ENCODE data around the gene TRABD.

Gene TRABD

GRCh38 chr22:50173983-50174355, 11.7 kb upstream of the TRABD start:
- H3K9me2 ChIP-seq (replicated peaks; ENCODE audit: low read depth, low read length), result no peaks in the 10 kb centered on the region
- H4K20me1 ChIP-seq (ENCODE audit: insufficient read depth, low read length, poor library complexity, severe bottlenecking), result no peaks in the 10 kb centered on the region
- TF ChIP-seq EZH2phosphoT487 (IDR thresholded peaks at IDR 0.05; ENCODE audit: borderline replicate concordance), result no peak
- TF ChIP-seq CTCF (conservative IDR thresholded peaks at IDR 0.05; ENCODE audit: low read length), result no peak
- H3K4me2 ChIP-seq (ENCODE audit: low read depth, low read length, poor library complexity, severe bottlenecking), result no peak overlapping the region
- H3K9ac ChIP-seq (ENCODE audit: low read depth, low read length, poor library complexity, severe bottlenecking), result no peak overlapping the region
- no peak overlapping the region for H3K4me3 ChIP-seq (ENCODE audit: low read length, poor library complexity, severe bottlenecking)
- H3K27me3 ChIP-seq (ENCODE audit: insufficient read depth, low read length, poor library complexity, severe bottlenecking), result no peaks in the 10 kb centered on the region
- no peaks in the 10 kb centered on the region for H3K36me3 ChIP-seq (ENCODE audit: insufficient read depth, low read length)
- H2AFZ ChIP-seq (ENCODE audit: low read length), result no peak overlapping the region
- no peaks in the 10 kb centered on the region for H3K79me2 ChIP-seq (ENCODE audit: insufficient read depth, low read length)
- H3F3A ChIP-seq (ENCODE audit: low read depth), result no peaks in the 10 kb centered on the region
- H3K4me1 ChIP-seq (ENCODE audit: insufficient read depth, low read length, poor library complexity, severe bottlenecking), result no peaks in the 10 kb centered on the region
- H3K9me3 ChIP-seq (ENCODE audit: insufficient read depth, low read depth, low read length), result no peaks in the 10 kb centered on the region

DNA sequence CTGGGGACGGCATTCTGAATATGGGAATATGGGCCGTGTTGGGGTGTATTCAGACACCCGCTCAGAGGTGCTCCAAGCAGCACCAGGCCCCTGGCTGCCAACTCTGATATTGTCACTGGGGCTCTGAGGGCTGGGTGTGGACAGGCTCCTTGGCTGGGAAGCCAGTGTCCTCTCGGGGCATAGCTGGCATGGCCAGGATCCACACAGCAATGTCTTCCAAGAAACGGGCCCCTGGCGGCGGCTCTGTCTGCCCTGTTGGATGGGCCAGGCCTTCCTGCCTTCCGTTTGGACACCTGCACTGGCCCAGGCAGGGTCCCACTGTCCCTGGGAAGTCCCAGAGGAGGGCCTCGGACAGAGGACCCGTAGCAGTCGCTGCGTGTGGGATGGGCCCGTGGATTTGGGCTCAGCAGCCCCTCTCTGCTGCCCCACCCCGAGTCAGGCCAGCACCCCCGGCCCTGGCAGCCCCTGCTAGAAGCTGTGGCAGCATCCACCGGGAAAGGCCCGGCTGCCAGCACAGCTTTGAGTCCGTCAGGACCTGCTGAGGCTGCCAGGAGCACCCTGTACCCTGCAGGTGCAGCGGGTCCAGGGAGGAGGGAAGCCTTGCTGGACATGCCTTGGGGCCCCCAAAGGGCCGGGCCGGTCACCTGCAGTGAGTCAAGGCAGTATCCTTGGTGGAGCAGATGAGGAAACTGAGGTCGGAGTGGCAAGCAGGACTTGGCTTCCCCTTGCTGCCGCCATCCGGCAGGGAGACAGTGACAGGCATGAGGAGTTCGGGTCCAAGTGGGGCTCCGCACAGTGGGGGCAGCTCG, 11.1 kb upstream of the TRABD start:
- H3K36me3 ChIP-seq (ENCODE audit: insufficient read depth, low read length), result no peaks in the 10 kb centered on the region
- no peak overlapping the region for H3K4me3 ChIP-seq (ENCODE audit: low read length, poor library complexity, severe bottlenecking)
- no peaks in the 10 kb centered on the region for H3K9me2 ChIP-seq (replicated peaks; ENCODE audit: low read depth, low read length)
- no peaks in the 10 kb centered on the region for H4K20me1 ChIP-seq (ENCODE audit: insufficient read depth, low read length, poor library complexity, severe bottlenecking)
- no peaks in the 10 kb centered on the region for H3K79me2 ChIP-seq (ENCODE audit: insufficient read depth, low read length)
- no peak overlapping the region for H3K9ac ChIP-seq (ENCODE audit: low read depth, low read length, poor library complexity, severe bottlenecking)
- peaks cover 1% of the 10 kb centered on the region for H3K4me1 ChIP-seq (ENCODE audit: insufficient read depth, low read length, poor library complexity, severe bottlenecking)
- no peaks in the 10 kb centered on the region for H3K9me3 ChIP-seq (ENCODE audit: insufficient read depth, low read depth, low read length)
- H2AFZ ChIP-seq (ENCODE audit: low read length), result no peak overlapping the region
- no peaks in the 10 kb centered on the region for H3K27me3 ChIP-seq (ENCODE audit: insufficient read depth, low read length, poor library complexity, severe bottlenecking)
- H3F3A ChIP-seq (ENCODE audit: low read depth), result no peaks in the 10 kb centered on the region
- TF ChIP-seq EZH2phosphoT487 (IDR thresholded peaks at IDR 0.05; ENCODE audit: borderline replicate concordance) (no peak), CTCF (conservative IDR thresholded peaks at IDR 0.05; ENCODE audit: low read length) (no peak)
- H3K4me2 ChIP-seq (ENCODE audit: low read depth, low read length, poor library complexity, severe bottlenecking), result no peak overlapping the region

DNA sequence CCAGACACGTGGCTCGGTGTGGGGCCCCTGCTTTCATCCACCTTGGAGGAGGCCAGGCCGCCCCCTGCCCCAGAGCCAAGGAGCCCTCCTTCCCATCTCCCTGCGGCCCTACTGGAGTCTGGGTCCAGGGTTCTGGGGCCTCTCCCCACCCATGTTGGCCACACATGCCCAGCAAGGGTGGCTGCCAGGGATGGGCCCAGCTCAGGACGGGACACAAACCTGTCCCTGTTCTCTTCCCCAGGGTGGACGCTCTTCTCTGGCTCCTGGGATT, 10.6 kb upstream of the TRABD start:
- H3K79me2 ChIP-seq (ENCODE audit: insufficient read depth, low read length), result no peaks in the 10 kb centered on the region
- H3K9me3 ChIP-seq (ENCODE audit: insufficient read depth, low read depth, low read length), result no peaks in the 10 kb centered on the region
- H3F3A ChIP-seq (ENCODE audit: low read depth), result no peaks in the 10 kb centered on the region
- H3K27me3 ChIP-seq (ENCODE audit: insufficient read depth, low read length, poor library complexity, severe bottlenecking), result no peaks in the 10 kb centered on the region
- H3K4me1 ChIP-seq (ENCODE audit: insufficient read depth, low read length, poor library complexity, severe bottlenecking), result peaks cover 4% of the 10 kb centered on the region
- no peaks in the 10 kb centered on the region for H3K36me3 ChIP-seq (ENCODE audit: insufficient read depth, low read length)
- H4K20me1 ChIP-seq (ENCODE audit: insufficient read depth, low read length, poor library complexity, severe bottlenecking), result no peaks in the 10 kb centered on the region
- TF ChIP-seq CTCF (conservative IDR thresholded peaks at IDR 0.05; ENCODE audit: low read length) (no peak), EZH2phosphoT487 (IDR thresholded peaks at IDR 0.05; ENCODE audit: borderline replicate concordance) (no peak)
- H3K9me2 ChIP-seq (replicated peaks; ENCODE audit: low read depth, low read length), result no peaks in the 10 kb centered on the region
- no peak overlapping the region for H2AFZ ChIP-seq (ENCODE audit: low read length)
- H3K9ac ChIP-seq (ENCODE audit: low read depth, low read length, poor library complexity, severe bottlenecking), result no peak overlapping the region
- H3K4me2 ChIP-seq (ENCODE audit: low read depth, low read length, poor library complexity, severe bottlenecking), result no peak overlapping the region
- no peak overlapping the region for H3K4me3 ChIP-seq (ENCODE audit: low read length, poor library complexity, severe bottlenecking)

All from Loucy (cell line).